Colon (tissue), 2 donors: ENCODE data around the gene FCRL5.
"Not testable (repeated sequence)": the region's sequence is repeated elsewhere in the genome, so short reads cannot be mapped to it uniquely, and the experiment has no call there.

ENCODE experiments used
- FAIRE-seq: peaks from 2 replicates; lab custom pipeline; 2012; peaks lifted over from hg19 to GRCh38; lab: Jason Lieb, UNC
- donor health status: control.
- donor health status: control.

FCRL5 gene

GRCh38 chr1:157487096-157487495, 65.2 kb downstream of the FCRL5 start:
- FAIRE-seq, result no peak

GRCh38 chr1:157486400-157486799, 65.9 kb downstream of the FCRL5 start:
- FAIRE-seq, result not testable (repeated sequence)

GRCh38 chr1:157485793-157486192, 66.5 kb downstream of the FCRL5 start:
- no peak for FAIRE-seq

GRCh38 chr1:157484573-157484972, 67.7 kb downstream of the FCRL5 start:
- FAIRE-seq, result no peak

- FAIRE-seq, result no peak
These were observed 68.7 kb downstream of the FCRL5 start for GRCh38 chr1:157483635-157484034.

GRCh38 chr1:157482717-157483116, 69.6 kb downstream of the FCRL5 start:
- no peak for FAIRE-seq

GRCh38 chr1:157482174-157482573, 70.1 kb downstream of the FCRL5 start:
- no peak for FAIRE-seq

GRCh38 chr1:157478030-157478429, 74.3 kb downstream of the FCRL5 start:
- FAIRE-seq, result no peak

GRCh38 chr1:157477419-157477818, 74.9 kb downstream of the FCRL5 start:
- FAIRE-seq, result no peak

- no peak for FAIRE-seq
These were observed 79.4 kb downstream of the FCRL5 start for GRCh38 chr1:157472959-157473358.

- FAIRE-seq, result no peak
These were observed 80.1 kb downstream of the FCRL5 start for GRCh38 chr1:157472056-157472701.

- FAIRE-seq, result no peak
These were observed 80.8 kb downstream of the FCRL5 start for GRCh38 chr1:157471531-157471930.

GRCh38 chr1:157469752-157470675, 82.3 kb downstream of the FCRL5 start:
- no peak for FAIRE-seq

GRCh38 chr1:157469300-157469699, 83.0 kb downstream of the FCRL5 start:
- no peak for FAIRE-seq

- FAIRE-seq, result no peak
These were observed 86.3 kb downstream of the FCRL5 start for GRCh38 chr1:157466011-157466410.
